ENCODE results near the gene ACSM4.
"Not testable (repeated sequence)": the region's sequence is repeated elsewhere in the genome, so short reads cannot be mapped to it uniquely, and the experiment has no call there.

ACSM4 gene, protein sequence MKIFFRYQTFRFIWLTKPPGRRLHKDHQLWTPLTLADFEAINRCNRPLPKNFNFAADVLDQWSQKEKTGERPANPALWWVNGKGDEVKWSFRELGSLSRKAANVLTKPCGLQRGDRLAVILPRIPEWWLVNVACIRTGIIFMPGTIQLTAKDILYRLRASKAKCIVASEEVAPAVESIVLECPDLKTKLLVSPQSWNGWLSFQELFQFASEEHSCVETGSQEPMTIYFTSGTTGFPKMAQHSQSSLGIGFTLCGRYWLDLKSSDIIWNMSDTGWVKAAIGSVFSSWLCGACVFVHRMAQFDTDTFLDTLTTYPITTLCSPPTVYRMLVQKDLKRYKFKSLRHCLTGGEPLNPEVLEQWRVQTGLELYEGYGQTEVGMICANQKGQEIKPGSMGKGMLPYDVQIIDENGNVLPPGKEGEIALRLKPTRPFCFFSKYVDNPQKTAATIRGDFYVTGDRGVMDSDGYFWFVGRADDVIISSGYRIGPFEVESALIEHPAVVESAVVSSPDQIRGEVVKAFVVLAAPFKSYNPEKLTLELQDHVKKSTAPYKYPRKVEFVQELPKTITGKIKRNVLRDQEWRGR

DNA sequence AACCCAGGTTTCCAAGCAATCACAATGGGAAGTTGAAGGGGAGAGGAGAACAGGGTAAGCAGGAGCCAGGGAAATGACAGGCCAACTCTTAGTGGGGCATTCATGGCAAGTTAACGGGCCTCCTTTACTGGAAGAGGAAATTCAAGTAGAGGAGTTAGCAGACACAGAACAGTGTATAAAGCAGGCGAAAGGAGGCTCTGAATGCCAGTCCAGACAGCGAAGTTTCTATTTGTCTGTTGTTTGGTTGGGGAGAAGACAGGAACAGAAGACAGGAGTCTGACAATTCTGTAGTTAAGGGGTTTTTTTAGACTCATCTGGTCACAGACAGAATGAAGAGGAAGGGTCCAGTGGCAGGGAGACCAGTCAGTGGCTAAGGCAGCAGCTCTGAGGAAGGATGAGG, at the start of gene ACSM4:
Gene ACSM4 (plus strand): TSS at position 301 of the 400 bp plus-strand sequence. CDS start 260 bp downstream, outside the sequence.
- no peak for DNase-seq (ENCODE audit: low read depth, low spot score)

DNA sequence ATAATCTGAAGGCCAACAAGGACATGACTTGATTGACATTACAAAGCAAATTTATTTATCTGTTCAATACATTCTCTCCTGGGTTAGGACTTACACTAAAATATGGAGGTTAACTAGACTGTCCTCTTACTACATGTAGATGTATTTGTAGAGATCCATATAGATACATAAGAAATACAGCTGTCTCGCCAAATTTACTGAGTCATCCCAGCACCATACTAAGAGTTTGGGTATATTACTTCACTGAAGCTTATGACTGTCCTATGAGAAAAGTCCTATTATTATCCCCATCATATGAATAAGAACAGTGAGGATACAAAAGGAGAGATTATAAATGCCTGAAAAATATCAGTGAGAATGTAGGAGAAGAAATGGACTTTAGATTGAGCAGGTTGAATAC, 44.8 kb upstream of the ACSM4 start:
- no peak for DNase-seq (ENCODE audit: low read depth, low spot score)

DNA sequence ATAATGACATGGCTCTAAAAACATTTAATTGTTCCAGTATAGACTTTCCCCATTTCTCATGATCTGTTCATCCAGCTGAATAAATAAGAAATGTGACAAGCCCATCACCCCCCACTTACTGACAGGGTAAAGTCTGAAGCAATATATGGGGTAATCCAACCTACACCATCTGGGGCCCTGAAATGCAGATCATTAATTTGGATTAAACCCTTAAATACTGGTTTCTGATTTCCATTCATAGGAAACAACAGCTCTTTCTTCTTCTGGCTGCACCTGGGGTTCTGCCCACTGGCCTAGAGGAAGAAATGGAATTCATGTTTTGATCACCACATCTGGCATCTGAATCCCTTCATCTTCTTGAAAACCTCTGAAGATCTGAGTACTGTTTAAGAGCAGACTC, 39.3 kb upstream of the ACSM4 start:
- DNase-seq (ENCODE audit: low read depth, low spot score): no peak

DNA sequence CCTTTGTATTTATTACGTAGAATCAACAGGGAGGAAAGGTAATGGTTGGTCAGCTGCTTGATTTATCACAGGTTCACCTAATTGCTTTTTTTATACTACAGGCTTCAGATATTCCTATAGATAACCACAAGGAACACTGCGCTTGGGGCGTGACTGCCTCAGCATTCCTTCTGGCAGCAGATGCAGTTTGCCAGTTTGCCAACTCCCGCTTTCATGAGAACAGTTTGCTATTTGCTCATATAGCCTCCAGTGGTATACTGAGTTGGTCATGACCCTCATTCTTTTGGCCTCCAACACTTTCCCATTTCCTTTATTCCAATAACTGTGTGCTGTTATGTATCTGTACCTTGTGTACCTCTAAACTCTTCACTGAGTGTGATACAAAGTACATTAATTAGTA, 38.6 kb upstream of the ACSM4 start:
- DNase-seq (ENCODE audit: low read depth, low spot score): no peak

DNA sequence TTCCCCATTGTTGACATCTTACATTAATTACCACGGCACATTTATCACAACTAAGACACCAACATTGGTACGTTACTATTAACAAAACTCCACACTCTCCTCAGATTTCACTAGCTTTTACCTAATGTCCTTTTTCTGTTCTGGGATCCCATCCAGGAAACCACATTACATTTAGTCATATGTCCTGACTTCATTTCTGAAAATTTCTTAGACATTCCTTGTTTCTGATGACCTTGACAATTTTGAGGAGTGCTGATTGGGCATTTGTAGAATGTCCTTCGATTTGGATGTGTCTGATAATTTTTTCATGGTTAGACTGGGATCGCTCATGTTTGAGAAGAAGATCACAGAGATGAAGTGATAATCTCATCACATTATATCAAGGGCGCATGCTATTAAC, 34.6 kb upstream of the ACSM4 start:
- DNase-seq (ENCODE audit: low read depth, low spot score): no peak

DNA sequence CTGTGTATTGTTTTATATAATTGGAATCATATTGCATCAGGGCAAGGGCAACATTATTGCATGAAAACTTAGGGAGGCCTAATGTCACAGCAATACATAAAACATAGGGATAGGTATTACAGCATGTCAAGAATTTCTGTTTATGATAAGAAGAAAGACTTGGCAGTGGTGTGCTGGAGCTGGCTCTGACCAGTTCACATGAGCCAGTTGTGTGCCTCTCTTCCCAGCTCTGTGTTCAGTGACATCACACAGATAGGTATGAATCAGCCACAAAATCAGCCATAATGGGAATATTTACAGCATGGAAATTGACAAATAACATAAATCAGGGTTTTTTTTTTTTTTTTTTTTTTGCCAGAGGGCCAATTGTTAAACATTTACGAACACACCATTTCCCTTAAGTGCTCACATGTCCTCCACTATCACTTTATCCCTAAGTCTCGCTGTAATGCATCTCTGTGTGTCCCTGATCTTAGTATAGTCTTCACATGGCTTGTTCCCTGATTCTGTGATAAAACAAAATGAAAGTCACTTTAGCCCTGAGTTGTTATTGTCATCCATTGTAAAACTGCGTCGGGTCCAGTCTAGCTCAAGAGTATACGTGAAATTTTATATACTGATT, 31.9 kb upstream of the ACSM4 start:
- DNase-seq (ENCODE audit: low read depth, low spot score): no peak

DNA sequence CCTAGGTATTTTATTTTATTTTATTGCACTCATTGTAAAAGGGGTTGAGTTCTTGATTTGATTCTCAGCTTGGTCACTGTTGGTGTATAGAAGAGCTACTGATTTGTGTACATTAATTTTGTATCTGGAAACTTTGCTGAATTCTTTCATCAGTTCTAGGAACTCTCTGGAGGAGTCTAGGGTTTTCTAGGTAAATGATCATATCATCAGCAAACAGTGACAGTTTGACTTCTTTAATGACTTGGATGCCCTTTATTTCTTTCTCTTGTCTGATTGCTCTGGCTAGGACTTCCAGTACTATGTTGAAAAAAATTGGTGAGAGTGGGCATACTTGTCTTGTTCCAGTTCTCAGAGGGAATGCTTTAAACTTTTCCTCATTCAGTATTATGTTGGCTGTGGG, 28.4 kb upstream of the ACSM4 start:
- DNase-seq (ENCODE audit: low read depth, low spot score): not testable (repeated sequence)

DNA sequence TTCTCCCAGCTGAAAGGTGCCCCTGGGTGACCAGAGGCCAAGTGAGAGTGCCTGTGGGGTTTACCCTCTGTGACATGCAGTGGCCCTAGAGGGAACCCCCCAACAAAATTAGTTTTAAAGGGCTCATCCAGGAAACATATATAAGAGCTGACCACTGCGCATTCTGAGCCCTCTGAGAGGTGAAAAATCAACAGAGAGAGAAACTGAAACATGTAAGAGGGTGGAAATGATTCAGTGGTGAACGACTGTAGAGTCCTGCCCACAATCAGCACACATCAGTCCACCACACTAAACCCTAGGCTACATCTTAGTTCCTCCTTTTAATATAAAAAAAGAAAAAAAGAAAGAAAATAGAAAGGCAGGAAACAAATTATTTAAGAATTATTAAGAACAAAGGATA, 21.0 kb upstream of the ACSM4 start:
- no peak for DNase-seq (ENCODE audit: low read depth, low spot score)

DNA sequence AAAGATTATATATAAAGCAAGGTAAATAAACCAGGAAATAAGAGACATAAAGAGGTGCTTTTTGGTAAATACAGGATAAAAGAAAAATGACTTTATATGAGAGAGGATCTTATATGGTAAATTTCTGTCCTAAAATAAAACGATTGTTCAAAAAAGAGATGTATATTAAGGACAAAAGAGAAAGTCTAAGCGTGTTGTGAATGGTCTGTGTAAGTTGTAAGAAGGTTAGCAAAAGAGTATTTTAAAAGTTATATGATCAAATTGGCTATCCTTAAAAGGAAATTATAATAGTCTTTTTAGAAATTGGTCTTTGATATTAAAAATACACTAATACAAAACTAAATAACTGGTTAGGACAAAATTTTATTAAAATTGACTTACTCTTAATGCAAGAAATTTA, 14.1 kb upstream of the ACSM4 start:
- no peak for DNase-seq (ENCODE audit: low read depth, low spot score)

DNA sequence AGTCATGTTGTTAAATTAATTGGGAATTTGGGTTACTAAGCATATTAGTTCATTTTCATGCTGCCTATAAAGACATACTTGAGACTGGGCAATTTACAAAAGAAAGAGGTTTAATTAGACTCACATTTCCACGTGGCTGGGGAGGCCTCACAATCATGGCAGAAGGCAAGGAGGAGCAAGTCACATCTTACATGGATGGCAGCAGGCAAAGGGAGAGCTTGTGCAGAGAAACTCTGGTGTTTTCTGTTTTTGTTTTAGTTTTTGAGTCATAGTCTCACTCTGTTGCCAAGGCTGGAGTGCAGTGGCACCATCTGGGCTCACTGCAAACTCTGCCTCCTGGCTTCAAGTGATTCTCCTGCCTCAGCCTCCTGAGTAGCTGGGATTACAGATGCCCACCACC, 13.3 kb upstream of the ACSM4 start:
- not testable (repeated sequence) for DNase-seq (ENCODE audit: low read depth, low spot score)

DNA sequence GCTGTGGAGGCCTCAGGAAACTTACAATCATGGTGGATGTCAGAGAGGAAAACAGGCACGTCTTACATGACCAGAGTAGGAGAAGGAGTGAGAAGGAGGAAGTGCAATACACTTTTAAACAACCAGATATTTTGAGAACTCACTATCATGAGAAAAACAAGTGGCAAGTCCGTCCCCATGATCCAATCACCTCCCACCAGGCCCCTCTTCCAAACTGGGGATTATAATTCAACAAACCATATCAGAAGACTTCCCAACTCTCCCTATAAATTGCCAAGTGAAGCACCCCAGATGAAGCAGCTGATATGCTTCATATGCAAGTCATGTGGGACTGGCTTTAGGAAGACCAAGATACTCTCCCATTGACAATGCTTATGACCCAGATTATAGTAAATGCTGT, 11.6 kb upstream of the ACSM4 start:
- DNase-seq (ENCODE audit: low read depth, low spot score): no peak

DNA sequence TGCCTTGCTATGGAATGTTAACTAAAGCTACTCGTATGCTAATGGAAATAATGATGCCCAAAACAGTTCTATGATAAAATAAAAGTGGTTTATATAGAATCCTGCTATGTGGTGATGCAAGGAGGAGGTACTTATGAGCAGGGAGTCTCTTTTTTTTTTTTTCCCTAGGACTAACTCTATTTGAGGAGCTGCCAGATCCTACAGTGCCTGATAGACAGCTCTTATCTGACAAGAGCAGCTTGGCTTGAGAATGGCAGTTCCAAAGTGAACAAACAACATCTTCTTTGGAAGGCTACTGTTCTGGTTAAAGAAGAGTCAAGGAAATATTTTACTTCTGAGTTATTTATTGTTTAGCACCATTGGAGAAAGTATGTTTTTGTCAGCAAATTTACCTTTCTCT, 10.2 kb upstream of the ACSM4 start:
- no peak for DNase-seq (ENCODE audit: low read depth, low spot score)

DNA sequence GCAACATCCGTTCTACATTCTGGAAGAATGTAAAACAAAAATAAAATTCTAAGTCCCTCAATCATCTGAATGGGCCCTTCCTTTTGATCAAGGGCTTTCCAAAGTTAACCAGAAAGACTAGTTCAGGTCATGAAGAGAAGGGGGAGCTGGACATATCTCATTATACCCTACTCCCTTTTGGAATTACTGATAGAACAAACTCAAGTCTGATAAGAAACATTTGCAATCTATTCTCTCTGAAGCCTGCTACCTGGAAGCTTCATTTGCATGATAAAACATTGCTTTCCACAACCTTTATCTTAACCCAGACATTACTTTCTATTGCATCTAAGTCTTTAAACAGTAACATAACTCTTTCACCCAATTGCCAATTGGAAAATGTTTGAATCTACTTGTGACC, 8.3 kb upstream of the ACSM4 start:
- DNase-seq (ENCODE audit: low read depth, low spot score): no peak

DNA sequence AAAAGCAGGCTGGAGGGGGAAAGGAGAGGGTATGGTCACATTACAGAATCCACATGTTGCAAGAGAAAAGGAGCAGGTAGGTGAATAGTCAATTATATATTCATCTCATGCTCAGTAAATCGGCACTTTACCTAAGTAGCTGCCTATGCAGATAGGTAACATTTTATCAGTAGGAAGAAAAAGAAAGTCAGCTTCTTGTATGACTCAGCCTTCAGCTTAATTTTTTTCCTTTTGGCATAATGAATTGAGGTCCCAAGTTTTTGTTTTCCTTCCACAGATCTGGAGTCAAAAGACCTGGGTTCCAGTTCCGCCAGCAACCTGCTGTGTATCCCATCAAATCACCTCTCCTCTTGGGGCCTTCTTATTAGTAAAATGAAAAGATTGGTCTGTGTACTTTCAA, 6.0 kb upstream of the ACSM4 start:
- no peak for DNase-seq (ENCODE audit: low read depth, low spot score)

DNA sequence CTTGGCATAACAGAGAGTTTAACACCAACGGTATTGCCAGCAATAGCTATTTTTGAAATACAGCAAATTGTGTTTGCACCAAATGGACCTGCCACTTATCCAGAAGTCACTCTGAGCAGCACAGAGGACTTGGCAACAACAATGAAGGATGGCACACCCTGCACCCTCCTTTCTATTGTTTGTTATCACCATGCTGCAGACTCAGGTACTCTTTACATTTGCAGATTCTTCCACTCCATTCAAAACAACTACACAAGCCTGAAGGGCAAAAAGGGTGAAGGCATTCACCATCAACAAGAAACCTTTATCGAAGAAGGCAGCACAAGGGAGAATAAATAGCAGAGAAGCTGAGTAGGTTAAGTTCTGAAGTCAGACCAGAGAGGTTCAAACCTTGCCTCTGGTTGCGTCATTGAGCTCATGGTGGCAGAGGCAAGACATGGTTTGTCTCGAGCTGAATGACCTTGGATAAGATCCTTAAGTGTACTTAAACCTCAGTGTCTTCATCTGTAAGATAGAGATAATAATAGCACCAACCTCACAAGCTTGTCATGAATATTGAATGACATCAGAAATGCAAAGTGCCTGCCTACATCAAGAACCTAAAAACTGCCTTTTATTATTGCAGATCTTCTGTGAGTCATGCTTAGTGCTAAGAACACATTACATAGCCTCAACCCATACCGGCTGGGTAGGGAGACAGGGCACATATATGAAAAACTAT, 1.4 kb upstream of the ACSM4 start:
- no peak for DNase-seq (ENCODE audit: low read depth, low spot score)

DNA sequence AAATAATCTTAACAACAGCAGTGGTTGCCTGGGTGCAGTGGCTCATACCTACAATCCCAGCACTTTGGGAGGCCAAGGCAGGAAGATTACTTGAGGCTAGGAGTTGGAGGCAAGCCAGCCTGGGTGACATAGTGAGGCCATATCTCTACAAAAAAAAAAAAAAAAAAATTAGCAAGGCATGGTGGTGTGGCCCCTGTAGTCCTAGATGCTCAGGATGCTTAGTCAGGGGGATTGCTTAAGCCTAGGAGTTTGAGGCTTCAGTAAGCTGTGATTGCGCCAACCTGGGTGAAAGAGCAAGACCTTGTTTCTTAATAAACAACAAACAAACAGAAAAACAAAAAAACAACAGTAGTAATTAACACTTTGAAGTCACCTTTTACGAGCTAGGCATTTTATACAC, 642 bp upstream of the ACSM4 start:
- no peak for DNase-seq (ENCODE audit: low read depth, low spot score)

DNA sequence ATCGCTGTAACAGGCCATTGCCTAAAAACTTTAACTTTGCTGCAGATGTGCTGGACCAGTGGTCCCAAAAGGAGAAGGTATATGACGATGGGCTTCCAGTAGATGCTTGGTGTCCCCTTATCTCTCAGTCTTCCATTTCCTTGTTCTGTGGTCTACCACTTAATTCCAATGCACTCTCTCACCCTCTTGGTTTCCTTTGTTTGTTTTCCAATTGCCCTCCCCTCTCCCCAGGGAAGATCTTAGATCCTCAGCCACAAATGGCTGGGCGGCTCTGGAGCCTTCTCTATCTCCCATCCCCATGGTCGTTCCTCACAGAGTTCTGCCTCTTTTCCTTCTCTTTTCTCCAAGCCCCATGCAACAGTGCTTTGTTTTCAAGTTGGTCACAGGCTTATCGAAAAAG, 584 bp downstream of the ACSM4 start:
- no peak for DNase-seq (ENCODE audit: low read depth, low spot score)

DNA sequence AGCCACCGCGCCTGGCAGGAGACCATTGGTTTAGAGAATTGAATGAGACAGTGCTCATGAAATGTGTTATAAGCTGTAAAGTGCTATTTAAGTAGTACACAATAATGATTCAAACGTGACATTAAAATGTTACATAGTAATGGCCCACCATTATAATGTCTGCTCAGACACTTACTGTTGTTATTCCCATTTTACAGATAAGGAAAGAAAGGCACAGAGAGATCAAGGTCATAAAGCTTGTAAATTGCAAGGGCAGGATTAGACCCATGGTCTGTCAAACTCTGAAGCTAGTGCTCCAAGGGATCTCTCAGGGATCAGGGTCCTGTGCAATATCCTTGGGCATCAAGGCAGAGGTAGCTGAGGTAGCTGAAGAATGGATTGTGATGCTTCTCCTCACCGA, 6.2 kb downstream of the ACSM4 start:
- DNase-seq (ENCODE audit: low read depth, low spot score): no peak

DNA sequence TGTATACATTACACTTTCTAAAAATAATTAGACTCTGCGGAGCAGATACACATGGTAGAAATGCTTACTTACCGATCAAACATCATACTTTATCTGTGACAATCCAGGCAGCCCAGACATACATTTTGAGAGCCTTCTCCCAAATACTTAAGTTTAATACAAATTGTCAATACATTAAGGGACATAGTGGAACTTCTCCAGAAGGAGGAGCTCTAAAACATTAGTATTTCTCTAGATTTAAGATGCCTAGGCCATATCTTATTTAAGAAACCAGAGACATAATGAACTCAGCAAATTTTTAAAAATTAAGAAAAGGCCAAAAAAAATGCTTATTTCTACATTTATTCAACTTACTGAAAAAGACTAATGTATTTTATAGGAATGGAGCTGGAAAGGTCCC, 16.1 kb downstream of the ACSM4 start:
- no peak for DNase-seq (ENCODE audit: low read depth, low spot score)

DNA sequence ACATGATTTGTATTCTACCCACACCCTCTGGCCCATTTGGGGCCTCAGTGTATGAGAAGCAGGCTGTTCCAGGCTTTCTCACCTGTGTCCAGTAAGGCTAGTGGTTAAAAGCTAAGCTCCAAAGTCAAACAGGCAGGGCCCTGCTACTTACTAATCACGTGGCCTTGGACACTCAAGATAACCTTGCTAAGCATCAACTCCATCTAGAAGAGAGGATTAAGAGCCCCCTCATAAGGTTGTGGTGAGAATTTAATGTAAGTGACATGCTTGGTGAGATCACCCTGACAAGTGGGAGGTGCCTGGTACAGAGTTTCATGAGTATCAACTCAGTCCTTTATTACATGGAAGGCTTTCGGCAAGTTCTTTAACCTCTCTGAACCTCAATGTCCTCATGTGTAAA, 17.8 kb downstream of the ACSM4 start:
- no peak for DNase-seq (ENCODE audit: low read depth, low spot score)

DNA sequence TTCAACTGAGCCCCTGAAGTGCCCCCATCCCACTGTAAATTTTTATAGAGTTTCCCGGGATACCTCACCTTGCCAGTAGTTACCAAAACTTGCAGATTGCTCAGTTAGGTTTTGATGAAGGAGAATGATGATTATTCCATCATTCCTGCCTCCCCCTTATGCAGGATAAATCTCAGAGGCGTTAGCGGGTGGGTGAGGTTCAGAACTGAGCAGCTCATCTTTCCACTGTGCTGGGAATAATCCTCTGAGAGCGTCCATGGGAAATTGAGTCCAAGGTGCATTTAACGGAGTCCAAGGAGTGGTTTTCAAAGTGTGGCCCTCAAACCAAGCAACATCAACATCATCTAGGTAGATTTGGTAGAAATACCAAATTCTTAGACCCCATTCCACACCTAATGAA, 18.7 kb downstream of the ACSM4 start:
- no peak for DNase-seq (ENCODE audit: low read depth, low spot score)

DNA sequence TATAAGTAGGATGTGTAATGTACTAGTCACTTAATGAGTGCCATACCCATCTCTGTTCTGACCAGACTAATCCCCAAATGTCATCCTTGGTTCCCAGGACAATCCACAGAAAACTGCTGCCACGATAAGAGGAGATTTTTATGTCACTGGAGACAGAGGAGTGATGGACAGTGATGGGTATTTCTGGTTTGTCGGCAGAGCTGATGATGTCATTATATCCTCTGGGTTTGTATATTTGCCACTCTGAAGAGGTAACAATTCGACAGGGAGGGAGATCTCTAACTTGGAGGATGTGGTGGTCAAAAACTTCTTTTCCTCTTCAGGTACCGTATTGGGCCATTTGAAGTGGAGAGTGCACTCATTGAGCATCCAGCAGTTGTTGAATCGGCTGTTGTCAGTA, 20.3 kb downstream of the ACSM4 start:
- no peak for DNase-seq (ENCODE audit: low read depth, low spot score)

DNA sequence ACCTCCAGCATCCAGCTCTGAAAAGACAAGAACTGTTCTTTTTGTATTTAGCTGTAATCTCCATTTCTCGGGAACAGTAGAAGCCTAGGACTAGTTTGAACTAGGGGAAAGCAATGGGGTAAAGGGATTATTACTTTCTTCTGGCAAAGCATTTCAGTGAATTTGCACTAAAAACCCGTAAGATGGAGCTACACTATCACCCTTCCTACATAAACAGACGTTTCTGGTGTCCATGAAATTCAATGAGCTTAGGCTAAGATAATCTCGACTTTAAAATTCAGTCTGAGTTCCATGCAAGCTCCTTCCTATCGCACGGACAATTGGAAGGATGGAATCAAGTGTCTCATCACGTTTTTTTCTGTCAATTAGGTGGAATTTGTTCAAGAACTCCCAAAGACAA, 24.0 kb downstream of the ACSM4 start:
- DNase-seq (ENCODE audit: low read depth, low spot score): no peak

Measured in ELF-1 (cell line).